ENCODE results near the gene ST3GAL6.

ST3GAL6 gene

GRCh38 chr3:98776140-98776493, 13.0 kb downstream of the ST3GAL6 start:
- Histone ChIP-seq H3K4me2 (ENCODE audit: low read length) (no peak overlapping the region), H3K79me2 (no peaks in the 10 kb centered on the region), H3K9ac (no peak overlapping the region), H2AFZ (no peak overlapping the region), H3K36me3 (ENCODE audit: control insufficient read depth, insufficient read depth, low read length) (no peaks in the 10 kb centered on the region), H3K4me1 (no peaks in the 10 kb centered on the region), H3K27me3 (ENCODE audit: control insufficient read depth, insufficient read depth, low read length) (no peaks in the 10 kb centered on the region), H3K27ac (no peak overlapping the region), H3K9me3 (ENCODE audit: control insufficient read depth, low read length) (no peaks in the 10 kb centered on the region), H3K4me3 (ENCODE audit: low read depth, low read length) (no peak overlapping the region)
- TF ChIP-seq, protein P1, sequence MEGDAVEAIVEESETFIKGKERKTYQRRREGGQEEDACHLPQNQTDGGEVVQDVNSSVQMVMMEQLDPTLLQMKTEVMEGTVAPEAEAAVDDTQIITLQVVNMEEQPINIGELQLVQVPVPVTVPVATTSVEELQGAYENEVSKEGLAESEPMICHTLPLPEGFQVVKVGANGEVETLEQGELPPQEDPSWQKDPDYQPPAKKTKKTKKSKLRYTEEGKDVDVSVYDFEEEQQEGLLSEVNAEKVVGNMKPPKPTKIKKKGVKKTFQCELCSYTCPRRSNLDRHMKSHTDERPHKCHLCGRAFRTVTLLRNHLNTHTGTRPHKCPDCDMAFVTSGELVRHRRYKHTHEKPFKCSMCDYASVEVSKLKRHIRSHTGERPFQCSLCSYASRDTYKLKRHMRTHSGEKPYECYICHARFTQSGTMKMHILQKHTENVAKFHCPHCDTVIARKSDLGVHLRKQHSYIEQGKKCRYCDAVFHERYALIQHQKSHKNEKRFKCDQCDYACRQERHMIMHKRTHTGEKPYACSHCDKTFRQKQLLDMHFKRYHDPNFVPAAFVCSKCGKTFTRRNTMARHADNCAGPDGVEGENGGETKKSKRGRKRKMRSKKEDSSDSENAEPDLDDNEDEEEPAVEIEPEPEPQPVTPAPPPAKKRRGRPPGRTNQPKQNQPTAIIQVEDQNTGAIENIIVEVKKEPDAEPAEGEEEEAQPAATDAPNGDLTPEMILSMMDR (IDR thresholded peaks at IDR 0.05), result no peak

GRCh38 chr3:98777286-98777685, 14.1 kb downstream of the ST3GAL6 start:
- TF ChIP-seq, protein P1 (IDR thresholded peaks at IDR 0.05), result no peak
- H3K9ac ChIP-seq, result no peak overlapping the region
- no peaks in the 10 kb centered on the region for H3K27me3 ChIP-seq (ENCODE audit: control insufficient read depth, insufficient read depth, low read length)
- no peaks in the 10 kb centered on the region for H3K36me3 ChIP-seq (ENCODE audit: control insufficient read depth, insufficient read depth, low read length)
- no peak overlapping the region for H3K27ac ChIP-seq
- H3K4me1 ChIP-seq, result no peaks in the 10 kb centered on the region
- H3K4me2 ChIP-seq (ENCODE audit: low read length), result no peak overlapping the region
- no peak overlapping the region for H3K4me3 ChIP-seq (ENCODE audit: low read depth, low read length)
- no peaks in the 10 kb centered on the region for H3K79me2 ChIP-seq
- no peak overlapping the region for H2AFZ ChIP-seq
- no peaks in the 10 kb centered on the region for H3K9me3 ChIP-seq (ENCODE audit: control insufficient read depth, low read length)

DNA sequence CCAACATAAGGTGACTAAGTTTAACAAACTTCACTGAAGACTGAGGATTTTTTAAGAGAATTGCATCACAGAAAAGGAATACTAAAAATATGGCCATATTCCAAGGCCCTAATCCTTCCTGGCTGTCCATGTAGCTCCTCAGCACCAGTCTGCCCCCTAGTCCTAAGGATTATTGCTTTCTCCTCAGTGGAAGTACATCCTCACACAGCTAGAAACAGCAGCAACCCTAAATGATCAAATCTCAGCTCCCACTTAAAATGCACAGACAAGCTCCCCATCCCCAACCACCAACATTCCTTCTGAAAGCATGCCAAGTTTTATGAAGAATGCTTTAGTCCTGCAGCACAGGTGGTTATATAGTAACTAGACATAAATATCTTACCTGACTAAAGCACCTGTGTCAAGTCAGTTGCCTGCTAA, 14.7 kb downstream of the ST3GAL6 start:
- H3K9me3 ChIP-seq (ENCODE audit: control insufficient read depth, low read length), result no peaks in the 10 kb centered on the region
- H3K4me3 ChIP-seq (ENCODE audit: low read depth, low read length), result no peak overlapping the region
- H3K79me2 ChIP-seq, result no peaks in the 10 kb centered on the region
- H2AFZ ChIP-seq, result no peak overlapping the region
- no peaks in the 10 kb centered on the region for H3K27me3 ChIP-seq (ENCODE audit: control insufficient read depth, insufficient read depth, low read length)
- no peak overlapping the region for H3K4me2 ChIP-seq (ENCODE audit: low read length)
- H3K27ac ChIP-seq, result no peak overlapping the region
- H3K4me1 ChIP-seq, result no peaks in the 10 kb centered on the region
- TF ChIP-seq, protein P1 (IDR thresholded peaks at IDR 0.05), result no peak
- H3K36me3 ChIP-seq (ENCODE audit: control insufficient read depth, insufficient read depth, low read length), result no peaks in the 10 kb centered on the region
- H3K9ac ChIP-seq, result no peak overlapping the region

DNA sequence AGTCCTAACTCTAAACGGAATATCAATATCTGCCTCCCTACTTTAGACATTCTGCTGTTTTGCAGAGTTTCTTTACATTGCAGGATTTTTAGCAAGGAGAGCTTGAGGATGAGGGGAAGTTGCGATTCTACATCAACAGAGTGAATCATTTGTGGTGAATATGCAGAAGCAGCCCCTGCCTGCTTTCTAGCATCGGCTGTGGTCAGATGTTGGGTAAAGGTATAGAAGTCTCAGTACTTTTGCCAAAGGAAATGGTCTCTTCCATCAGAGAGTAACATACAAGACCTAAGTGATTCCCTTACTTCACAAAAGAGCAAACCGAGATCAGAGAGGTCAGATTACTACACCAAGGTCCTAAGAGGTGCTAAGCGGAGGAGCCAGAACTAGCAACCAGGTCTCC, 15.2 kb downstream of the ST3GAL6 start:
- no peak overlapping the region for H3K4me2 ChIP-seq (ENCODE audit: low read length)
- no peaks in the 10 kb centered on the region for H3K36me3 ChIP-seq (ENCODE audit: control insufficient read depth, insufficient read depth, low read length)
- H3K27ac ChIP-seq, result no peak overlapping the region
- TF ChIP-seq, protein P1 (IDR thresholded peaks at IDR 0.05), result no peak
- no peaks in the 10 kb centered on the region for H3K4me1 ChIP-seq
- no peak overlapping the region for H2AFZ ChIP-seq
- H3K27me3 ChIP-seq (ENCODE audit: control insufficient read depth, insufficient read depth, low read length), result no peaks in the 10 kb centered on the region
- H3K79me2 ChIP-seq, result no peaks in the 10 kb centered on the region
- no peak overlapping the region for H3K4me3 ChIP-seq (ENCODE audit: low read depth, low read length)
- no peaks in the 10 kb centered on the region for H3K9me3 ChIP-seq (ENCODE audit: control insufficient read depth, low read length)
- no peak overlapping the region for H3K9ac ChIP-seq

DNA sequence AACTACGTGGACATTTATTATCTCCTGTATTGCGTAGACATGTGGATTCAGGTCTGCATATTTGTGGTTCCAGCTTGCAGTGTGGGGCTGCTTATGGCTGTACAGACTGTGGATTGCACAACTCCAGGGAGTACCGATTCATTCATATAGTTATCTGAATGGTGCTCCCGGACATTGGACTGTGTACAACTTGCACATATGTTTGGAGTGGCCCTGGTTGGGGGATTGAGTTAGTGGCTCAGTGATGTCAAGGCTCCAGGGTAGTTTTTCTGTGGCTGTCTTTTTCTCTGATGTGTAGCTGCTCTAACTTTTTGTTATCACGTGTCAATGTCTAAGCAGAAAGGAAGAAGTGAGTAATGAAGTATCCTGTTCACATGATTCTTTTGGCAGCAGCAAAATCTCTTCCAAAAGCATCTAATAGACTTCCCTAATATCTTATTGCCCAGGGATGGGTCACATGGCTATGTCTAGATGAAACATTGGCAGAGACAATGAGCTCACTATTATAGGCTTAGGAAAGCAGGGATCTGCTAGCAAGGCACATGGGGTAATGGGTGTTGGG, 15.8 kb downstream of the ST3GAL6 start:
- Histone ChIP-seq H3K27me3 (ENCODE audit: control insufficient read depth, insufficient read depth, low read length) (no peaks in the 10 kb centered on the region), H3K27ac (no peak overlapping the region), H3K36me3 (ENCODE audit: control insufficient read depth, insufficient read depth, low read length) (no peaks in the 10 kb centered on the region), H3K79me2 (no peaks in the 10 kb centered on the region), H2AFZ (no peak overlapping the region), H3K4me2 (ENCODE audit: low read length) (no peak overlapping the region), H3K9me3 (ENCODE audit: control insufficient read depth, low read length) (no peaks in the 10 kb centered on the region), H3K4me1 (no peaks in the 10 kb centered on the region), H3K4me3 (ENCODE audit: low read depth, low read length) (no peak overlapping the region), H3K9ac (no peak overlapping the region)
- TF ChIP-seq, protein P1 (IDR thresholded peaks at IDR 0.05), result no peak
